Measurements from ENCODE around the gene ETS2.
"Not testable (repeated sequence)": the region's sequence is repeated elsewhere in the genome, so short reads cannot be mapped to it uniquely, and the experiment has no call there.

Gene ETS2

DNA sequence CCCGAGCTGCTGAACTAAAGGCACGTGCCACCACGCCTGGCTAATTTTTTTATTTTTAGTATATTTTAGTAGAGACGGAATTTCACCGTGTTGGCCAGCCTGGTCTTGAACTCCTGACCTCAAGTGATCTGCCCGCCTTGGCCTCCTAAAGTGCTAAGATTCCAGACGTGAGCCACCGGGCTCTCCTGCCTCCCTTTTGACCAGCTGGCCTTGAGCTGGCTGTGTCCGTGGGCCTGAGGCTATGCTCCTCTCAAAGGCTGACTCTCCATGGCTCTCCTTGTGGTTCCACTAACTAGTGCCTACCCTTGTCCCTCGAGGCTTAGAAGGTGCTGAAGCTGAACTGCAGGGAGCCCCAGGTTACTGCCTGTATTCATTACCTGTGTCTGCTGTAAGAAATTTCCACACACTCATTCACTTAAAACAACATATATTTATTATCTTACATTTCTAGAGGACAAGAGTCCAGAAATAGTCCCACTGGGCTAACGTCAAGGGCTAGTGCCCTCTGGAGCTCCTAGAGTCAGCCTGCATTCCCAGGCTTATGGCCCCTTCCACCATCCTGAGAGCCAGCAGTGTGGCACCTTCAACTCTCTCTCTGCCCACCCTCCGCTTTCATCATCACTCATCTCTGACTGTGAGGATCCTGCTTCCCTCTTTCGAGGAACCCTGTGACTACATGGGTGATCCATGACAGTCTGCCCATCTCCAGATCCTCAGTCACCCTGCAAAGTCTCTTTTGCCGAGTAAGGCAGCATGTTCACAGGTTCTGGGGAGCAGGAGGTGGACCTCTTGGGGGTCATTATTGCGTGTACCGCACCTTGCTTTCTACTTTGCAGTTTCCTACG is 34.9 kb downstream of the ETS2 start:
- DNase-seq = no peak

GRCh38 chr21:38841472-38841871 is 35.7 kb downstream of the ETS2 start:
- no peak for DNase-seq

DNA sequence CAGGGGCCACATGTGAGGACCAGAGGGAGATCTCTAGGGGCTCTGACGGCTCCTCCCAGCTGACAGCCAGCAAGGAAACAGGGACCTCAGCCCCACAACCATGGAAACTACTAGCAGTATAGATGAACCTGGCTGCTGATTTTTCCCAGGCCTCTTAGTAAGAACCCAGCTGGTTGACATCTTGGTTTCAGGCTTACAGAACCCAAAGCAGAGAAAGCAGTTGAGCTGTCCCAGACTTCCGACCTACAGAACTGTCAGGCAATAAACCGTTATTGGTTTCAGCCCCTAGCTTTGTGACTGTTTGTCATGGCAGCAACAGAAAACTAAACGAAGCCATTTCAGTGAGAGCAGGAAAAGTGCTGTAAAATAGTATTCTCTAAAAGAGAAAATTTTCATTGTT is 36.4 kb downstream of the ETS2 start:
- DNase-seq = no peak

GRCh38 chr21:38843379-38843778 is 37.6 kb downstream of the ETS2 start:
- DNase-seq = no peak

- DNase-seq = no peak
Measured at GRCh38 chr21:38843806-38844503, 38.2 kb downstream of the ETS2 start.

GRCh38 chr21:38845374-38845773 is 39.6 kb downstream of the ETS2 start:
- not testable (repeated sequence) for DNase-seq

- no peak for DNase-seq
Measured at GRCh38 chr21:38847556-38847955, 41.8 kb downstream of the ETS2 start.

DNA sequence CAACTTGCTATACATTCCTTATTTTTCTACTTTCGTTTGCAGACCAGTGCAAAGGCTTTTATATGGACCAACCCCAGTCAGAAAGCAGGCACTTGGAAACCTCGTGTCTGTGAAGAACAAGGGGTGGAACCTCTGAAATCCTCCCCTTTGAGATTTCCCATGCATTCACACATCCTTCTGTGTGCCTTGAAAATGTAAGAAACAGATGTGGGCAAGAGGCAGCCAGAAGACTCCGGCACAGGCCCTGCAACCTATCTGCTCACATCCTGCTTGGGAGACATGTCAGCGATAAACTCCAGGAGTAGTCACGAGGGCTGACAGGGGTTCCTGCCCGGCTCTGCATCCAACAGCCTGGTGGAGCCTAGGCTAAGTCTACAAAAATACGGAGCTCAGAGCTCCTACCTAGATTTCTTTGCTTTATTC is 42.5 kb downstream of the ETS2 start:
- DNase-seq = no peak

DNA sequence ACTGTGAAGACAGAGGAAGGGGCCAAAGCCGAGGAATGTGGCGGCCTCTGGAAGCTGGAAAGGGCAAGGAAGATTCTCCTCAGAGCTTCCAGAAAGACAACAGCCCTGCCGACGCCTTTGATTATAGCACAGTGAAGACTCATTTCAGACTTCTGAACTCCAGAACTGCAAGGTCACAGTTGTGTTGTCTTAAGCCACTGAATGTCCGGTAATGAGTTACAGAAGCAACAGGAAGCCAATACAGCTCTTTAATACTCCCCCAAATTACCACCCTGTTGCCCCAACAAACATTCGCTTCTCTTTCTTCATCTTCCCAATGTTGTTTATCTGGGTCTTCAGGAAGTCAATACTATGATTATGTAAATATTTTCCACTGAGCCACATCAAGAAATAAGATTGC is 44.0 kb downstream of the ETS2 start:
- DNase-seq = no peak

GRCh38 chr21:38850277-38850951 is 44.7 kb downstream of the ETS2 start:
- DNase-seq = no peak

DNA sequence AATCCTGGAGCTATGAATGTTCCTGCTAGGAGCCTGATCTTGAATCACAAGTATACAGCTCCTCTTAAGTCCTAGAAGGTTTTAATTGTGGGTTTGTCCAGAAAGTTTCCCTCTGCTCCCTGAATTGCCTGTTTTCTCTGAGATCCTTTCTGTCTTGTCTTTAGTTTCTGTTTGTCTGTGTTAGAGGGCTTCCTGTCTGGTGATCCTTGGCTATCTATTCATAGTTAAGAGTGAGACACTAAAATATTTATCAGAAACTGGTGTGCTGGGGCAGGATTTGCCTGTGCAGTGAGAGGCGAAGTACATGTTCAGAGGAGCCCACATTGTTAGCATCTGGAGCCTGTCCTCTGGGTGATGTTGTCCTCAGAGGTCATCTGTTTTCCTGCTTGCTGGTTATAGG is 45.4 kb downstream of the ETS2 start:
- DNase-seq = no peak

- DNase-seq = no peak
Measured at GRCh38 chr21:38852278-38852677, 46.5 kb downstream of the ETS2 start.

DNA sequence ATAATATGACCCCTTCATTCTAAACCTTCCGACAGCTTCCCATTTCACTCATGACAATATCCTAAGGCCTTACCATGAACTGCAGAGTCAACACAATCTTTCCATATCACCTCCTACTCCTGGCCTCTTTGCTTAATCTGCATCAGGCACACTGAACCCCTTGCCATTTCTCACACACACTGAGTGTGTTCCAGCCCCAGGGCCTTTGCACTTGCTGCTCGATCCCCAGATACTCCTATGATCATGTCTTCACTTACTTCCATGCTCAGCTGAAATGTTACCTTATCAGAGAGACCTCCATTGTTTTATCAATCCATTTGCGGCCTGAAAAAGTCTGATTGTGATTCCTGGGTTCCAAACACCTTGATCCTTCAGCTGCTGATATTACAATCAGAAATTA is 47.0 kb downstream of the ETS2 start:
- no peak for DNase-seq

GRCh38 chr21:38853421-38853919 is 47.7 kb downstream of the ETS2 start:
- peak; percentile 76 for DNase-seq

GRCh38 chr21:38857152-38857825 is 51.6 kb downstream of the ETS2 start:
- DNase-seq = no peak

GRCh38 chr21:38858026-38858811 is 52.5 kb downstream of the ETS2 start:
- DNase-seq = no peak

GRCh38 chr21:38858812-38859205 is 53.1 kb downstream of the ETS2 start:
- DNase-seq = no peak

DNA sequence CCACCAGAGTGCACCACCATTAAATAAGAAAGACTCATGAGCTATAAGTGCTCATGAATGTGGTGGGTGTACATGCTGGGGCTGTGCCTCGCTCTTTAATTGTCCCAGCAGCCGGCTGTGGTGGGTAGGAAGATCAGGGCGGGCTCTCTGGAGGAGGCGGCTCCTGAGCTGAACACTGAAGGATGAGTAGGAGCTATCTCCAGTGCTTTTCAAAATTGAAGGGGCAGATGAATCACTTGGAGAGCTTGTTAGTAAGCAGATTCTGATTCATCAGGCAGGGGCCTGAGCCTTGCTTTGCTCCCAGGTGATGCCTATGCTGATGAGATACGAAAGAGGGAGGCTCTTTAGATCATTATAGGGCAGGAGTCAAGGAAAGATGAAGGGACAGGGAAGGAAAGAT is 54.1 kb downstream of the ETS2 start:
- DNase-seq = no peak

DNA sequence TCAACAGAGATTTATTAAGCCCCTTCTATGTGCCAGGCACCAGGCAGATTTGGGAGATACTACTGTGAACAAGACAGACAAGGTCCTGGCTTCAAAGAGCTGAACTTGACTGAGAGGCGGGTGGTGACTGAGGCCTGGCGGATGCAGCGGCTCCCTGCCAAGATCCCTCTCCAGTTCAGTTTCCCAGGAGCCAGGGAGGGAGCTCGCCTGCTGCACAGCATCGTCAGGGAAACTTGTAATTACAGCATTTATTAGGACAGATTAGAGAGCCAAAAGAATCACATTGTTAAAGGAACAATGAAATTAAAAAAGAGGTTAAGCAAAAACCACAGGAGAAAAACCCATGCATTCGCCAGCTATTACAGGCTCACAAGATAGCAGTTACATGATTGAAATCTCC is 55.3 kb downstream of the ETS2 start:
- DNase-seq = no peak

GRCh38 chr21:38861989-38862683 is 56.4 kb downstream of the ETS2 start:
- no peak for DNase-seq

DNA sequence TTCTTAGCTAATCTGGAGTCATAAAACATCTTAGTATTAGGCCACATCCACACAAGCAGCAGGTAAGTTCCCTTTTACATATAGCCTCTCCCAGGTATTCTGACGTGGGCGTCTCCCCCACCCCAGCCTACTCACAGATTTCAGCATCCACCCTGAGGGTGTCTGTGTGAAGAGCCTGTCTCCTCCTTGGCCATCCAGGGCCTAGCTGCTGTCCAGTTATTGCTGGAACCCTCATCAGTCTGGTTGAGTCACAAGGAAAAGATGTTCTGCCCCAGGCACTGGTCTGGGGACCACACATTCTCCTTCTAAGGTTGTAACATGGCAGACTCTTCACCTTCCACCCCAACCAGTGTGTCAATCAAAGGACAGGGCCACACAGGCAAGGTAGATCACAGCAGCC is 57.6 kb downstream of the ETS2 start:
- no peak for DNase-seq

Measured in NCI-H1092 (cell line).